HuH-7 (cell line): ENCODE results near the gene C2CD3.
"Not testable (repeated sequence)": the region's sequence is repeated elsewhere in the genome, so short reads cannot be mapped to it uniquely, and the experiment has no call there.

Experiments used
- DNase-seq: peaks from one replicate; pipeline ENCODE4 v3.0.0; 2011; ENCODE audit warnings: low spot score

C2CD3 gene

GRCh38 chr11:74112877-74113276 lies 57.9 kb downstream of the C2CD3 start:
- DNase-seq = no peak

- no peak for DNase-seq
Observed at GRCh38 chr11:74106124-74106523, 64.7 kb downstream of the C2CD3 start.

- DNase-seq = no peak
Observed at GRCh38 chr11:74102321-74102720, 68.5 kb downstream of the C2CD3 start.

GRCh38 chr11:74100735-74101134 lies 70.1 kb downstream of the C2CD3 start:
- no peak for DNase-seq

GRCh38 chr11:74100231-74100630 lies 70.6 kb downstream of the C2CD3 start:
- DNase-seq = no peak

GRCh38 chr11:74097686-74098237 lies 73.0 kb downstream of the C2CD3 start:
- no peak for DNase-seq

- no peak for DNase-seq
Observed at GRCh38 chr11:74094393-74094792, 76.4 kb downstream of the C2CD3 start.

- no peak for DNase-seq
Observed at GRCh38 chr11:74092425-74092824, 78.4 kb downstream of the C2CD3 start.

GRCh38 chr11:74091549-74091948 lies 79.3 kb downstream of the C2CD3 start:
- no peak for DNase-seq

GRCh38 chr11:74090701-74091100 lies 80.1 kb downstream of the C2CD3 start:
- DNase-seq = no peak

- no peak for DNase-seq
Observed at GRCh38 chr11:74086242-74086884, 84.4 kb downstream of the C2CD3 start.

GRCh38 chr11:74085542-74085892 lies 85.3 kb downstream of the C2CD3 start:
- DNase-seq = no peak

GRCh38 chr11:74084796-74085541 lies 85.8 kb downstream of the C2CD3 start:
- no peak for DNase-seq

GRCh38 chr11:74083927-74084326 lies 86.9 kb downstream of the C2CD3 start:
- not testable (repeated sequence) for DNase-seq

GRCh38 chr11:74081428-74081827 lies 89.4 kb downstream of the C2CD3 start:
- no peak for DNase-seq

- no peak for DNase-seq
Observed at GRCh38 chr11:74077193-74077592, 93.6 kb downstream of the C2CD3 start.

GRCh38 chr11:74072721-74073120 lies 98.1 kb downstream of the C2CD3 start:
- no peak for DNase-seq

- no peak for DNase-seq
Observed at GRCh38 chr11:74072286-74072685, 98.5 kb downstream of the C2CD3 start.

GRCh38 chr11:74070723-74071492 lies 99.9 kb downstream of the C2CD3 start:
- no peak for DNase-seq

GRCh38 chr11:74069146-74070046 lies 101.4 kb downstream of the C2CD3 start:
- DNase-seq = no peak

GRCh38 chr11:74066663-74067062 lies 104.1 kb downstream of the C2CD3 start:
- DNase-seq = not testable (repeated sequence)

- DNase-seq = not testable (repeated sequence)
Observed at GRCh38 chr11:74065534-74065933, 105.3 kb downstream of the C2CD3 start.
